Measurements from ENCODE around the gene PKMYT1.

GRCh38 chr16:3022208-3022683, 42.0 kb upstream of the PKMYT1 start:
- no peak for TF ChIP-seq CTCF (IDR thresholded peaks at IDR 0.05; ENCODE audit: low read depth, low read length)
- TF ChIP-seq EZH2phosphoT487 (IDR thresholded peaks at IDR 0.05; ENCODE audit: low read depth), result no peak
